Panc1 (cell line): Measurements from ENCODE around the gene MNX1. TPM values are rescaled to one million over a fixed set of nuclear protein-coding genes. Genes with fewer than 3 reads are reported as not detected.
A peak's percentile ranks its signal among the peaks of the same experiment; 100 is the strongest.

Source experiments
- ATAC-seq: fragments of 200-7000 bp; cut with Tn5 transposase; 2 replicates; pipeline ENCODE4 v1.9.1; 2020; ENCODE audit warnings: mild to moderate bottlenecking, moderate library complexity
- BruUV-seq: library from RNA; stranded (reverse); fragments of 400-500 nt; replicated peaks from 2 replicates; lab custom pipeline; 2021; lab: Mats Ljungman, UMichigan
- CTCF ChIA-PET: fragments of 300-600 bp; sonication (Branson Sonifier 250); formaldehyde crosslinking; loops from one replicate; lab custom pipeline; 2022; ENCODE audit warnings: antibody characterized with exemption; lab: Charles Lee
- POLR2A ChIA-PET: fragments of 300-600 bp; sonication (Branson Sonifier 250); formaldehyde crosslinking; loops from one replicate; lab custom pipeline; 2022; ENCODE audit warnings: antibody characterized with exemption; lab: Charles Lee
- DNase-seq: peaks from one replicate; pipeline ENCODE4 v3.0.0-alpha.2; 2010; ENCODE audit warnings: low read depth, low spot score
- H3K27ac ChIP-seq: 2 replicates; pipeline ENCODE4 v1.5.1; 2011; ENCODE audit warnings: mild to moderate bottlenecking, low read length, inconsistent platforms
- H3K27me3 ChIP-seq: fragments of 200-500 bp; sonication (Bioruptor generic); 2 replicates; pipeline ENCODE4 v1.6.0; 2014; ENCODE audit warnings: low read length, inconsistent platforms; ENCODE audit not compliant: control insufficient read depth, insufficient read depth
- H3K36me3 ChIP-seq: fragments of 200-500 bp; sonication (Bioruptor generic); 2 replicates; pipeline ENCODE4 v1.5.1; 2014; ENCODE audit warnings: inconsistent platforms, mild to moderate bottlenecking, low read length, moderate library complexity; ENCODE audit not compliant: control insufficient read depth, insufficient read depth
- H3K4me1 ChIP-seq: 2 replicates; pipeline ENCODE4 v1.5.1; 2011; ENCODE audit warnings: inconsistent platforms, mild to moderate bottlenecking, low read length, moderate library complexity; ENCODE audit not compliant: control insufficient read depth, insufficient read depth
- H3K4me3 ChIP-seq, 2 experiments: 2 replicates each; pipeline ENCODE4 v1.5.1; 2011 to 2012; ENCODE audit warnings: low read depth in 2 of 2, low read length in 2 of 2, mild to moderate bottlenecking in 2 of 2, inconsistent platforms in 1 of 2, moderate library complexity in 1 of 2
- H3K9me3 ChIP-seq: fragments of 200-500 bp; sonication (Bioruptor generic); 2 replicates; pipeline ENCODE4 v1.5.1; 2014; ENCODE audit warnings: low read depth, mild to moderate bottlenecking, inconsistent platforms, low read length, moderate library complexity; ENCODE audit not compliant: control insufficient read depth, insufficient read depth
- POLR2AphosphoS5 ChIP-seq: IDR thresholded peaks from 2 replicates; pipeline ENCODE4 v1.6.1; 2012; ENCODE audit warnings: mild to moderate bottlenecking, low read depth, low read length, moderate library complexity
- SIN3A ChIP-seq: IDR thresholded peaks from 2 replicates; pipeline ENCODE4 v1.6.1; 2012; ENCODE audit warnings: low read depth, mild to moderate bottlenecking, low read length, moderate library complexity, borderline replicate concordance; ENCODE audit not compliant: insufficient read depth
- TCF7L2 ChIP-seq: IDR thresholded peaks from 2 replicates; pipeline ENCODE4 v1.6.1; 2011; ENCODE audit warnings: mild to moderate bottlenecking, low read depth, low read length, inconsistent platforms
- in situ Hi-C: cut with HindIII; loops from 2 replicates; pipeline ENCODE4 v1.10.0; 2016; ENCODE audit warnings: low sequenced_read_pairs, low pct_unique_long_range_greater_than_20kb
- intact Hi-C: fragments of 100-400 bp; cut with micrococcal nuclease; formaldehyde crosslinking; loops from one replicate; pipeline ENCODE4 v1.10.0; 2022; ENCODE audit not compliant: unreplicated experiment
- total RNA-seq: library from RNA; stranded (reverse); gene quantifications from one replicate; pipeline ENCODE4 v1.2.1, GENCODE V29; 2021; ENCODE audit not compliant: unreplicated experiment
- TF ChIP-seq, protein P1 (sequence below), 2 experiments: IDR thresholded peaks; 2 replicates each; pipeline ENCODE4 v1.6.1; 2011 to 2012; ENCODE audit warnings: low read depth in 2 of 2, control low read depth in 1 of 2, low read length in 1 of 2, mild to moderate bottlenecking in 1 of 2, moderate library complexity in 1 of 2; ENCODE audit not compliant: insufficient read depth in 1 of 2
- TF ChIP-seq, protein P2 (sequence below): fragments of 450-650 bp; IDR thresholded peaks from 2 replicates; pipeline ENCODE4 v1.5.1; 2017; ENCODE audit warnings: mild to moderate bottlenecking

Gene MNX1
- total RNA-seq, 1 experiment from 2014 or later: 3.6 TPM

GRCh38 chr7:156993925-156994235, 16.6 kb downstream of the MNX1 start:
- CTCF ChIA-PET: no interaction called here

GRCh38 chr7:156993021-156993924, 17.2 kb downstream of the MNX1 start:
- BruUV-seq: no TSS peak
- no peak for ATAC-seq
- Histone ChIP-seq H3K4me3 (no peak overlapping the region), H3K27ac (no peak overlapping the region), H3K27me3 (no peaks in the 10 kb centered on the region), H3K36me3 (no peaks in the 10 kb centered on the region), H3K4me1 (no peaks in the 10 kb centered on the region), H3K9me3 (no peaks in the 10 kb centered on the region)
- intact Hi-C loops: no loop called here
- DNase-seq: no peak
- TF ChIP-seq SIN3A (no peak), TCF7L2 (peak; percentile 49; the same call in 1 of the 2 replicates)
- in situ Hi-C loops: no loop called here
- POLR2A ChIA-PET: no interaction called here
- CTCF ChIA-PET: no interaction called here

More at GRCh38 chr7:156993925-156994235, 16.6 kb downstream of the MNX1 start:
- H3K27me3 ChIP-seq: no peaks in the 10 kb centered on the region
- BruUV-seq: no TSS peak
- intact Hi-C loops (no loop called here), in situ Hi-C loops (no loop called here)
- no peak overlapping the region for H3K4me3 ChIP-seq
- H3K27ac ChIP-seq: no peak overlapping the region
- DNase-seq (no peak), ATAC-seq (no peak)
- TF ChIP-seq, protein P1, sequence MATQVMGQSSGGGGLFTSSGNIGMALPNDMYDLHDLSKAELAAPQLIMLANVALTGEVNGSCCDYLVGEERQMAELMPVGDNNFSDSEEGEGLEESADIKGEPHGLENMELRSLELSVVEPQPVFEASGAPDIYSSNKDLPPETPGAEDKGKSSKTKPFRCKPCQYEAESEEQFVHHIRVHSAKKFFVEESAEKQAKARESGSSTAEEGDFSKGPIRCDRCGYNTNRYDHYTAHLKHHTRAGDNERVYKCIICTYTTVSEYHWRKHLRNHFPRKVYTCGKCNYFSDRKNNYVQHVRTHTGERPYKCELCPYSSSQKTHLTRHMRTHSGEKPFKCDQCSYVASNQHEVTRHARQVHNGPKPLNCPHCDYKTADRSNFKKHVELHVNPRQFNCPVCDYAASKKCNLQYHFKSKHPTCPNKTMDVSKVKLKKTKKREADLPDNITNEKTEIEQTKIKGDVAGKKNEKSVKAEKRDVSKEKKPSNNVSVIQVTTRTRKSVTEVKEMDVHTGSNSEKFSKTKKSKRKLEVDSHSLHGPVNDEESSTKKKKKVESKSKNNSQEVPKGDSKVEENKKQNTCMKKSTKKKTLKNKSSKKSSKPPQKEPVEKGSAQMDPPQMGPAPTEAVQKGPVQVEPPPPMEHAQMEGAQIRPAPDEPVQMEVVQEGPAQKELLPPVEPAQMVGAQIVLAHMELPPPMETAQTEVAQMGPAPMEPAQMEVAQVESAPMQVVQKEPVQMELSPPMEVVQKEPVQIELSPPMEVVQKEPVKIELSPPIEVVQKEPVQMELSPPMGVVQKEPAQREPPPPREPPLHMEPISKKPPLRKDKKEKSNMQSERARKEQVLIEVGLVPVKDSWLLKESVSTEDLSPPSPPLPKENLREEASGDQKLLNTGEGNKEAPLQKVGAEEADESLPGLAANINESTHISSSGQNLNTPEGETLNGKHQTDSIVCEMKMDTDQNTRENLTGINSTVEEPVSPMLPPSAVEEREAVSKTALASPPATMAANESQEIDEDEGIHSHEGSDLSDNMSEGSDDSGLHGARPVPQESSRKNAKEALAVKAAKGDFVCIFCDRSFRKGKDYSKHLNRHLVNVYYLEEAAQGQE (IDR thresholded peaks at IDR 0.05; ENCODE audit: insufficient read depth in 1 of 2, low read depth in 2 of 2, low read length in 1 of 2): no peak
- TF ChIP-seq TCF7L2: 0 out of 2 replicates have a peak, but pooled peaks have one; percentile 9
- TF ChIP-seq POLR2AphosphoS5: no peak
- no peaks in the 10 kb centered on the region for H3K36me3 ChIP-seq
- H3K4me1 ChIP-seq: no peaks in the 10 kb centered on the region
- POLR2A ChIA-PET: no interaction called here
- no peaks in the 10 kb centered on the region for H3K9me3 ChIP-seq

- H3K27ac ChIP-seq: no peak overlapping the region
- H3K4me3 ChIP-seq: no peak overlapping the region
- no peaks in the 10 kb centered on the region for H3K36me3 ChIP-seq
- H3K4me1 ChIP-seq: no peaks in the 10 kb centered on the region
- ATAC-seq (no peak), DNase-seq (no peak)
- BruUV-seq: no TSS peak
- H3K9me3 ChIP-seq: no peaks in the 10 kb centered on the region
- ChIA-PET CTCF (no interaction called here), POLR2A (no interaction called here)
- in situ Hi-C loops: no loop called here
- intact Hi-C loops: no loop called here
- H3K27me3 ChIP-seq: no peaks in the 10 kb centered on the region
- TF ChIP-seq TCF7L2 (no peak), SIN3A (no peak), POLR2AphosphoS5 (no peak)
- TF ChIP-seq, protein P2, sequence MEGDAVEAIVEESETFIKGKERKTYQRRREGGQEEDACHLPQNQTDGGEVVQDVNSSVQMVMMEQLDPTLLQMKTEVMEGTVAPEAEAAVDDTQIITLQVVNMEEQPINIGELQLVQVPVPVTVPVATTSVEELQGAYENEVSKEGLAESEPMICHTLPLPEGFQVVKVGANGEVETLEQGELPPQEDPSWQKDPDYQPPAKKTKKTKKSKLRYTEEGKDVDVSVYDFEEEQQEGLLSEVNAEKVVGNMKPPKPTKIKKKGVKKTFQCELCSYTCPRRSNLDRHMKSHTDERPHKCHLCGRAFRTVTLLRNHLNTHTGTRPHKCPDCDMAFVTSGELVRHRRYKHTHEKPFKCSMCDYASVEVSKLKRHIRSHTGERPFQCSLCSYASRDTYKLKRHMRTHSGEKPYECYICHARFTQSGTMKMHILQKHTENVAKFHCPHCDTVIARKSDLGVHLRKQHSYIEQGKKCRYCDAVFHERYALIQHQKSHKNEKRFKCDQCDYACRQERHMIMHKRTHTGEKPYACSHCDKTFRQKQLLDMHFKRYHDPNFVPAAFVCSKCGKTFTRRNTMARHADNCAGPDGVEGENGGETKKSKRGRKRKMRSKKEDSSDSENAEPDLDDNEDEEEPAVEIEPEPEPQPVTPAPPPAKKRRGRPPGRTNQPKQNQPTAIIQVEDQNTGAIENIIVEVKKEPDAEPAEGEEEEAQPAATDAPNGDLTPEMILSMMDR: no peak
- TF ChIP-seq, protein P1 (IDR thresholded peaks at IDR 0.05; ENCODE audit: insufficient read depth in 1 of 2, low read depth in 2 of 2, low read length in 1 of 2): no peak
Measured at GRCh38 chr7:156989766-156990535, 20.5 kb downstream of the MNX1 start.
